SW480 (cell line): ENCODE measurements around the gene WDFY4.
A peak's percentile ranks its signal among the peaks of the same experiment; 100 is the strongest.

ENCODE experiments used
- DNase-seq: peaks from one replicate; pipeline ENCODE4 v3.0.0-alpha.2; 2016; ENCODE audit warnings: low spot score

The WDFY4 gene

DNA sequence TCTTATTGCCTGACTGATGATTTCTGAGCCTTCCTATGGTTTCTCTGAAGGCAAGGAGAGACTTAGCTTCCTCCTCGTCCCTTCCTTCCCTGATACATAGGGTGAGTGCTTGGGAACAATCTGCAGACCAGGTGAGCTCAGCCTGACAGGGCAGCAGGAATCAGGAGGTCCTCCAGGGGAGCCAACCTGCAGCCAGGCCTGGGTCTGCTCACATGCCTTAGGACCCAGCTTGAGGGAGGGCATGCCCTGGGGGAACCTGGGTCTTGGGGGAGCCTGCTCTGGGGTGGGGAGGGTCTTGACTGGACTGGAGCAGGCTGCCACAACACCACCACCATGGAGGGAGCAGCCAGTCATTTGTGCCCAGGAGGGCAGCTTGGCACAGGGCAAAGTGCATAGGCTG, 197.3 kb downstream of the WDFY4 start:
- no peak for DNase-seq

DNA sequence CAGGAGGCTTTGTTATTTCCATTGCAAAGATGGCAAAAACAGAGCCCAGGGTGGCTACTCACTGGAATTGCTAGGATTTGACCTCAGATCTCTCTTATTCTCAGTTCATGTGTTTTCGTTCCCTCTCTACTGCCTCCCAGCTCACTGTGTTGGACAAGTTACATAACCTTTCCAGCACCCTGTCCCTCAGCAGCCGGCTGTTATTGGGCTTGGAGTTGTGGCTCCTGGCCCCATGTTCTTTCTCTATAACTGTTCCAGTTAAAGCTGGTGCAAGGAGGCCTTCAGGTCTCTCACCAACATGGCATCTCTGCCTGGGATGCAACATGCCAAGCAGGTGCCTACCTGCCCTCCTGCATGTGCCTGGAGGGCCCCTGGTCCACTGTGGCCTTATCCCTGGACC, 198.2 kb downstream of the WDFY4 start:
- DNase-seq, result no peak

DNA sequence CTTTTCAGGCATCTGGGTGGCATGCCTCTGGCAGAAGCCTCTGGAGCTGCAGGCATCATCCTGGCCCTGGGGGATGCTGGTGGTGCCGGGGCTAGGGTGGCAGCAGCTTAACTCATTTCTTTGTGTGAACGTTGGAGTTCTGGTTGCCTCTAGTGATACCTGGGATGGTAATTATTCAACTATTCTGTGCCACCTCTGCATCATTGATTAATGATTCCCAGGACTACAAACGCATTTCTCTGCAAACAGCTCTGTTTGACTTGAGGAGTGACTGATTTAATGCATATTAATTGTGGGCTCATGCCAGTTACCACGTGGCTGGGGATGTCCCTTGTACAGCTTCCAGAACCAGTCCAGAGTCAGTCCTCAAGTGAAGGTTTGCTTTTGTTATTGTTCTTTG, 199.0 kb downstream of the WDFY4 start:
- no peak for DNase-seq

DNA sequence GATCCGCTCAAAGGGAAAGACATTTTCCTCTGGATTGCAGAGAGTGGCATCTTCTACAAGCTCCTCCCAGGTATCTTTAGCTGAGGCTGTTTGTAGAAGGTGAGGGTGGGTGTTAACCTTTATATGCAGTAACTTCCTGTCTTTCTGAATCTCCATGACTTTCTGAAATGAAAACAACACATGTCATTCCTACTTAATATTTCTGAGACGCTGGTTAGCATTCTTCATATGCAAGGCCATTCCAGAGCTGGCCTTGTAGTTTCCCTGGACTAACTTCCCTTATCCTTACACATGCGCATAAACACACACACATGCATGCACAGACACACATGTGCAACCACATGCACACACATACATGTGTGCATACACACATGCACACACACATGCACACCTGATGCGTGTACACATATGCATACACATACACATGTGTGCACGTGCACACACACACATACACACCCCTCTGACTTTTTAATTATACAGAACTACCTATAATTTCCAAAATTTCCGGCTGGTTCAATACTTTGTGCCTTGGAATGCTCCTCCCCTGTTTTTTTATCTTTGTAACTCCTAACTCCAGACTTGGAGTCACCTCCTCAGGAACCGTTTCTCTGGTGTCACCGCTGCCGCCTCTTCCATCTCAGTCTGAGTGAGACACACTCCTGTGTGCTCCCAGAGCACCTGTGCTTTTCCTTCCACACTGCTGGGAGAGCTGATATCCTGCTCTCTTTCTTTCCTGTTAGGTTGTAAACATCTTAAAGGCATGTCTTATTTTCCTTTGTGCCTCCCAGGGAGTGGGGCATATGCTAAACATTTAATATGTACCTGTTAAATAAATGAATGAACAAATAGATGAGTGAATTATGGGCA, 199.7 kb downstream of the WDFY4 start:
- no peak for DNase-seq

DNA sequence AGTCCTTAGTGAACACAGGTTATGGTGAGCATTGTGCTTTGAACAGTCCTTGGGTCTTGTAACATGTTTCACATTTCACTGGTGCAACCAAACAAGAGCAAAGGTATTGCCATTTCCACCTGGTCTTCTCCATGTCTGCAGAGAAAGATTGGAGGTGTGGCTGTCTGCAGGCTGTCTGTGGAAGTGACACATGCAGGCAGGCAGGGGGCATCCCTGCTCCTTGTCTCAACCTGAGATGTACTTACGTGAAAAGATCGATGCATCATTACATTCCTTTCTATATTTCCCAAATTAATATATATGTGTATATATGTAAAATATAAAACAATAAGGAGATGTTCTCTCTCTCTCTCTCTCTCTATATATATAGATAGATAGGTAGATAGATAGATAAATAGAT, 200.7 kb downstream of the WDFY4 start:
- DNase-seq, result peak; percentile 16

DNA sequence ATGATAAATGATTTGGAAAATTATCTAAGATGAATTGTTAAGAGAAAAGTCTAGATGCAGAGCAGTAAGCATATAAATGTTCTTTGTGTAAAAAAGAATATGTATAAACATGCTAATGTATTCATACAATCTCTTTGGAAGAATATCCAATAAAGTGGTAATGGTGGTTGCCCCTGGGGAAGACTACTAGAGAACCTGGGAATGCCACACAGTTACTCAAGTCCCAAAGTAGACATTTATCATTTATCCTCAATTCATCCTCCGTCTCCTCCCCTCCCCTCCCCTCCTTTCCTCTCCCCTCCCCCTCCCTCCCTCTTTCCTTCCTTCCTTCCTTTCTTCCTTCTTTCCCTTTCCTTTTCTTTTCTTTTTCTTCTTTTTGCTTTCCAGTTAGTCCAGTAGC, 203.3 kb downstream of the WDFY4 start:
- DNase-seq, result no peak

DNA sequence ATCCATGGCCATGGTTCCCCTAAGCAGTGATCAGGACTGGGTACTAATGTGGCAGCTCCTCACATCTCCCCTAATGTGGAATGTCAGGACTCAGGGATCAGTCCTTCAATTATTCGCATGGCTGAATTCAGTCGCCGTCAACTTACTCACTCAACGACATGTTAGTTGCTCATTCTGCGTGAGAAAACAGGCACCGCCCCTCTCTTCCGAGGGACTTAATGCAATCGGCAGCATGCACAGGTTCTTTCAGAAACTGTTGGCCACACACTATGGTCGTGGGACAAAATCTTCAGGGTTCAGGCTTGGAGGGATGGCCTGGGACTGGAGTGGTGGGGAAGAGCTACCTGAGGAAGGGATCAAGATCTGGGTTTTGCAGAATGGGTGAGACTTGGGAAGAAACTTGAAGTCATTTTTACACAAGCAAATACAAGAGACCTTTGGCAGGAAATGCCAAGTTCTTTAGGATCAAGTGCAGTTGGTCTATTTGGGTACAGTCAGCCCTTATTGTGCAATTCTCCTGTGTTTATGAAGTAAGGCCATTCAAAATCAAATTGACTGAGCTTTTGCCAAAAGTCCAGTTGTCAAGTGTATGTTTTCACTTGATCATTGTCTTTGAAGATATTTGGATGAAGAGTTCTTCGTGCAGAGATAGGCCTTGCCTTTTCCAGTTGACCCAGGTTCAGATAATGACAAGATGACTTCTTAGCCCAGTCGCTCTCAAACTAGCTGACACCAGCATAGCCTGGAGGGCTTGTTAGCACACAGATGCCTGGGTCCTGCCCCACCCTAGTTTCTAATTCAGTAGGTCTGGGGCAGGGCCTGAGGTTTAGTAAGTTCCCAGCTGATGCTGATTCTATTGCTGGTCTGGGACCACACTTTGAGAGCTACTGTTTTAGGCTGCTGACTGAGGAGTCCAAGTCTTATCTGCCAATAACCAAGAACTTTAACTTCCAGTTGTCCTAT, 206.5 kb downstream of the WDFY4 start:
- no peak for DNase-seq

DNA sequence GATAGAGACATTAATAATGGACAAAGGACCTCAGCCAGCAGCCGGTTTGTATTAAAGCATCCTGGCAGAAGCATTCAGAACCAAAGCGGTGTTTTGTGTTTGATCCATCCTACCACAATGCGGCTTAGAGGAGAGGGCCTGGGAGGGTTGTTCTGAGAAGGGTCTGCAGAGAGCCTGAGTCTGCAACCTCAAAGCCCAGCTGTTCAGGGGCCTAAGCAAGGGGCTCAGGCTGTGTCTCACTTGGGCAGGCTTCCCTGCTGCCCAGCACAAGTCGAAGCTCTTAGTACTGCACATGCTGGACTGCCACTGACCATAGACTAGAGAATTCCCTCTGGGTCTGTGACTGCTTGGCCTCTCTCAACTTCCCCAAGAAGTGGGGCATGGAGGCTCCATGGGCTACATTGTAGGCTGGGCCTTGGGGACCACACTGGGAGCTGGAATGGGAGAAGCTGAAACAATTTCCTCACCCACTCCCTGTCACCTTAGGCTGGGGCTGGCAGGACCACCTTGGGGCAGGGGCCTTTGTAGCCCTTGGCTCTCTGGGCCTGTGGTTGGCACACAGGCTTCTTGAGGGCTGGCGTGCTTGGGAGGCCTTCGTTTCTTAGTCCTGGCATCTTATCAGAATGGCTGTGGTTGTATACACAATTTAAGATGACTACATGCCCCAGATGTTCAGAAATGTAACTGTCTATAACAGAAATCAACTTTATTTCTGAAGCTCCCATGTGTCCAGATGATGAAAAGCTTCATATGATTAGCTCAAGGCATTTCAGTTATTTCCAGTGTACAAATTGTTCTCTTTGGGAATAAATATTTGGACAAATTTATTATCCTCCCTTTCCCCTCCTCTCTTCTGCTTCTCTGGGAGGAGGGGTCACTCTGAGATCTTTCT, 210.5 kb downstream of the WDFY4 start:
- no peak for DNase-seq

DNA sequence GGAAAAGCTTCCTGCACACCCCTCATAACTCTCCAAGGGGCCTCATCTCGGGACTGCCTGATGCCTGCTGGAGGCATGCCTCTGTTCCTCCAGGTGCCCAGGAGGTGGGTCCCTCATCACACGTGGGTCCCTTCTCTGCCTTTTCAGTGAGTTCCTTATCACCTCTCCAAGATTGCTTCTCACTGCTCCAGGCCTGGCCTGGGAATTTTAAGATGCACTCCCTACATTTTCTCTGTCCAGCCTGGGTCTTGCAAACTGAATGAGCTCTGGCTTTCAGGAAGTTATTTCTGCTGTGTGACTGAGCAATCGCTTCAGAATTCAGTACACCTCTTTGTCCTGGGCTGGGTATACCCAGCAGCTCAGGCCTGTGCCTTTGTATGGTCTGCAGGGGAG, 211.1 kb downstream of the WDFY4 start:
- DNase-seq, result no peak

DNA sequence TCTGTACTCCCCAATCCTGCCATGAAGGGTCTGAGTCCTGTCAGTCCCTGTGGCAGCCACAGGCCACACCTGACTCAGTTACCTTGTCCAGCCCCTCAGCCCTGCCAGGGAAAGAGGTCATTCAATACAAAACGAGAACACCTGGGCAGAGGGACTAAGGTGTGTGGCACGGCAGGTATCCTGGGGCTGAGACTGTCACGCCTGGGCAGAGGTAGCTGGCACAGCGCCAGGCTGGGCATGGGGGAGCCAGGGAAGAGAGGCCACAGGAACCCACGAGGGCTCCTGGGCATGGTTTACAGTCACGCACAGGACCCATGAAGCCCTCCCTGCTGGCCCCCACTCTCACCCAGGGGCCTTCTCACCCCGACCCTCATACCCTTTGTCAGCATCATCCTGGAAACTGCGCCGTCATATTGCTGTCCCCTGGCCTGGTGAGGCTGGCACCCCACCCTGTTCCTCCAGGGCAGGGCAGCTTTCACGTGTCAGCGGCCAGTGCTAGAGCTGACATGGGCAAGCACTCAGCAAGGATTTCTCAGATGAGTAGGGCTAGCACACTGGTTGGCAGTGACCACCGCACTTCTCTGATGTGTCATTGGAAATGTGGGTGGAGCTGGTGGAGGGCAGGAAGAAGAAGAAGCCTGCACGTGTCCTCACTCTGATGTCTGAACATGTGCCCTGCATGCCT, 212.2 kb downstream of the WDFY4 start:
- no peak for DNase-seq

DNA sequence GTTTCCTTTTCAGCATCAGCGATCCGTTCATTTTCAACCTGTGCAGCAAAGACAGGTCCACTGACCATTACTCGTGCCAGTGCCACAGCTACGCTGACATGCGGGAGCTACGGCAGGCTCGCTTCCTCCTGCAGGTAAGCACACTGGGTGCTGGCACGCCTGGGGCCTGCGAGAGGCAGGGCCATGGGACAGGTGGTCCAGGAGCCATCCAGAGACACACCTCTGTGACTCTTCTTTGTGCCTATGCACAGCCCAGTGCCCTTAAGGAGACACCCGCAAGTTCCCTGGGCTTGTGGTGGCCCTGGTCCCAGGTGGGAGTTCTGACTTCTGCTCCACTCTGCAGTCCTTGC, 212.7 kb downstream of the WDFY4 start:
- DNase-seq, result no peak

DNA sequence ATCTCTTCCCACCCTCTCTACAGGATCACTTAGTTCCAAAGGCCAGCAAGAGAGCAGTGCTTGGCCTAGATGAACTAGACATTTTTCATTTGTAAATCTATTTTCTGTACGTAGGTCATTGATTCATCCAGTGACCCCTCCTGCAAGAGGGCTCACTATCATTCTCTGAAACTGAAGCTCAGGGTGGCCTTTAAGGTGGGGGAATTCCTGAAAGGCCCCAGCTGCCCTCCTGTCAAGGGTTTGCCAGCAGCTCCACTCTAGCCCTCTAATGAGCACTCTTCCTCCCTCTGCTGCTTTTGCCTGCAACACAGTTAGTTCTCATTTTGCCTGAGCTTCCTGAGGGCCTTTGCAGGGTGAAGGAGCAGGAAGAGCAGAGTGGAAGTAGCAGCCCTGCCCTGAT, 213.8 kb downstream of the WDFY4 start:
- DNase-seq, result no peak

DNA sequence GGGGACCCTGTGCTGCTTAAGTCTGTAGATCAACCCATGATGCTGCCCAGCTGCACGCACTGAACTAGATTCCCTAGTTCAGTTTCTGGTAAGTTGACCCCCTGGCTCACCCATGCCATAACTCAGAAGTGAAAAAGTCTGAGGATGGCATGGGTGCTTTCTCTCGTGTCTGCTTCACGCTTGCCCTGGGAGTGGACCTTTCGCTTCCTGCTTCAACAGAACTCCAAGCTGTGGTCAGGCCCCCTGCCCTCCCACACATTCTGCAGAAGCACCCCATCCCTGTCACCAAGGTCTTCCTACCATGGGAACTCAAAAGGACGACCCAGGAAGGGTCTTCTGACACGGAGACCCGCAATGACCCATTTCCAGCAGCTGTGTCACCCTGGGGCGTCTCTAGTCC, 215.1 kb downstream of the WDFY4 start:
- no peak for DNase-seq

DNA sequence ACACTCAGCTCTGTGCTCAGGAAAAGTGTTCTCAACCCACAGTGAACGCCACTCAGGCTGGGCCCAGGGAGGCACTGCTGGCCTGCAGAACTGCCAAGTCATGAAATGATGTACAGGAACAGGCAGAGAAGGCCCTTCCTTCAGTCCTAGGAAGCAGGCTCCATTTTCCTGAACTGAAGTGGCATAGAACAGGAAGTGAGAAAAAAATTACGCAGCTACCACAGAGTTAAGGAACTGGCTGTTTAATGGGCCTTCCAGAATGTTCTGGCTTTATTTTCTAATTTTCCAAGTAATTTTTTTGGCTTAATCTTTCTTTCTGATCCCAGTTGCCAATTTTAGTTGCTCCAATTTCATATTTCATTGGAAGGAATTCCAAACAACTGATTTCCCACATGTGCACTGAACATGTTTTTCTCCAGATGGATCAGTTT, 215.7 kb downstream of the WDFY4 start:
- no peak for DNase-seq

DNA sequence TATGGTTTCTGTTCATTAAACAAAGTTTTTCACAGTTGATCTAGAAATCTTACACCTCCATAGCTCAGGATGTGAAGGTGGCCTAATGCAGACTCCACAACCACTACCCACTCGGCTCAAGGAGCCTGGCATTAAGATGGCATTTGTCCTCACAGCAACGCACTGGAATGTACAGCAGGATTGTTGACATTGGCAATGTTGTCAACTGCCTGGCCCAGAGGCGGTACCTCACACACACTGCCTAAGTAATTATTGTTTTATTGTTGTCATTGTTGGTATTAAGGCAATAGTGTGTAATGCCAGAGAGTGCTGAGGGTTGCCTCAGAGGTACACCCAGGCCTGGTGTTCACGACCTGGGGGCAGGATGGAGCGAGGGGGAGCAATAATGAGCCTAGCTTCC, 216.6 kb downstream of the WDFY4 start:
- DNase-seq, result no peak

DNA sequence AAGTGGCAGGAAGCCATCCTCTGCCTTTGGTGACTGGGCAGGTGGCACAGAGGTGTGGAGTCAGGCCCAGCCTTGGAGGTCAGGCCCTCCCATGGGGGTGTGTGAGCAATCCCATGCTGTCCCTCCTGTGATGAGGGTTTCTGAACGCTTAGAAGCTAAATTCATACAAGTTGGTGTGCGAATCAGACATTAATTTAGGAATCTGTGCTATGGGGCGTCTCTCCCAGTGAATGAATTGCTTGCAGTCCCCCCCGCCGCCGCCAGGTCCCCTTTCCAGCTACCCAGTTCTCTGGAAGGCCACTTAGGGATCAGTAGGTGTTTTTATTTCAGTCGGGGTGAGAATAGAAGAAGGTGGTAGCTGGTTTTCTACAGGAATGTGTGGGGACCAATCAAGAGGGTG, 217.4 kb downstream of the WDFY4 start:
- DNase-seq, result no peak

DNA sequence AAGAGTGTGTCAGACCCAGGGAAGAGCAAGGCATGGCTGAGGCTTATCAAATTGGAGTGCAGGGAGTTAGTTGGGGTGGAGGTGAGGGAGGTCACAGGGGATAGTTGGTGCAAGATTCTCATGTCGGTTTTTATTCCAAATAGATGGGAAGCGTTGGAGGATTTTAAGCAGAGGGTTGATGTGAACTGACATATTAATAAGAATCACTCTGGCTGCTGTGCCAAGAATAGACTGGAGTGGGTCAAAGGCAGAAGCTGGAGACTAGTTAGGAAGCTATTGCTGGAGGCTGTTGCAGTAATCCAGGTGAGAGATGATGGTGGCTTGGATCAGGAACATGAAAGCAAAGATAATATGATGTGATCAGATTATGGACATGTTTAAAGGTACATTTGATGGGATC, 218.5 kb downstream of the WDFY4 start:
- no peak for DNase-seq

DNA sequence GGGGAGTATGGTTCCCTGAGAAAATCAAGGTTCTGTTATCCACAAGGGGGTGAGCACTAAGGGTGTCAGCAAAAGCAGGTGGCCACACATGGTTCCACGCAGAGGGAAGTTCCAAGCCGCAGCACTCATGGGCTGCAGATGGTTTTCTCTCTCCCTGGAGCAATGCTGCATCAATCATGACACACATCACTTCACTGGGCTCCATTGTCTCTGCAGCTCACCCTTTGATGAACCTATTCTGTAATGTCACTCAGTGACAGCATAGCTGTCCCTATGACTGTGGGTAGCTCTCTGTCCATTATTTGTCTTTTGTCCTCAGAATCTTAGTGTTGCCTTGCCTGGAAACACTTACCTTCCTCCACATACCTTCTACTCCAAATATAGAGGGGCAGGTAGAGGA, 220.2 kb downstream of the WDFY4 start:
- DNase-seq, result no peak

DNA sequence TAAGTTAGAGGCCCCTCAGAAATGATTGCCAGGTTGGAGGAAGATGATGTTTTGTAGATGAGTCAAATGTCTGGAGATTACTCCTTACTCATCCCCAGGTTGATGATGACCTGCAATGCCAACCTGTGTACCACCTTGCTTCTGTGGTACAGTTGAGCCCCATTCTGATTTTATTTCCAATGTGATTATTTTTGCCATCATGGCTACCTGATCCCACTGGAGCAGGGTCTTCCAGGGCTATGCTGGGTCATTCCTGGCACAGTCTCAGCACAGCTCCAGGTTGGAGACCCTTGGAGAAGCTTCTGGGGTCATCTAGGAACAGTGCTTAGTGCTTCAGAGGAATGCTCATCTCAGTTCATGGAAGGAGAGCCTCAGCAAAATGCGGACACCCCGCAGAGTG, 220.6 kb downstream of the WDFY4 start:
- DNase-seq, result no peak

DNA sequence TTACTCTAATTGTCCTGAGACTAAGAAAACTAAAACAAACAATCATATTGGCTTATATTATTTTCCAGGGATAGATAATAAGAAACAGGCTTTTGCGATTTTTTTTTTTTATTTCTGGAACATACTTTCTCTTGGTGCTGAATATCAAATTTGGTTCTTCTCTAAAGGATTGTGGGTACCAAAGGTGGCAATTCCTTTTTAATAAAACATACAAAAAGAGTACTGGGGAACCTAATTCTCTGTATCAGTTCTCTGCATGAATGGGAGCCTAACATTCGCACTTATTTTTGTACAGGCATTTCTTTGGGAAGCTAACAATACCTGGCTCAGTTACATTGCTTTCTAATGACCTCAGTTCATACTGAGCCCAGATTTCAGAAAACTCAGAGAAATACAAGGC, 222.2 kb downstream of the WDFY4 start:
- no peak for DNase-seq

DNA sequence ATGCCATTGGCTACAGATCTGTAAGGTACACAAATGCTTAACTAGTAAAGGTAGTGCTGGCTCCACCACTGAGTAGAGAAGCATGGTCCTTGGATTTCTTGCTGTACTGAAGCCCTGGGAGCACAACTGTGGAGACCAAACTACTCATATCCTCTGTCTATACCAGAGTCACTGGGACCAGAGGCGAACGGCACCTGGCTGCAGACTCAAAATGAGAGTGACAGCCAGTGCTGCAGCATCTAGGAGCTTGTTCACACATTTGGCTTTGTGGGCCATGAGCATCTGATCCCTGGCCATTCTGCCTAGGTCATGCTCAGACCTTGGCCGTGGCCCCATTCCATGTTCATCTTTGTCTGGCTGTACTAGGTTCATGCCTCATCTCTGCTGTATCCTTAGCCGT, 223.1 kb downstream of the WDFY4 start:
- DNase-seq, result no peak

DNA sequence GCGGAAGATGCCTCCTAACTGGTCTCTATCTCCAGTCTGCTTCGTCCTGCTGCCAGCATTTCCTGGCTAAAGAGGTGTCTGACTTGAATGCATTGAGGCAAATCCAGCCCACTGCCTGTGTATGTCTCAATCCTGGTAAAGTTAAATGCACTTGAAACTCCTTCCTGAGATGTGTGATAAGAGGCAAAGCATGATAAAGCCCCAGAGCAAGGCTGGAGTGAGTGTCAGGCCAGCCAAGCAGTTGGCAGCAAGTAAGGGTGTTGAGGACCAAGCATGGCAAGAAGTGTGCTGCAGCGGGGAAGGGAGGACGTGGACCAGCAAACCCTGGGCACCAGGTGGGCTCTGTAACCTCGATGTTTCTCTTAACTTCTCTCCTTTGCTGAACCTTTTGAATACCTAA, 225.9 kb downstream of the WDFY4 start:
- no peak for DNase-seq
